GM18511 (cell line): ENCODE measurements around the gene SNTG2.

ENCODE experiments used
- ATAC-seq: cut with Tn5 transposase; IDR thresholded peaks from one replicate; pipeline ENCODE4 v1.9.1; 2021; ENCODE audit warnings: mild to moderate bottlenecking, moderate library complexity; ENCODE audit not compliant: unreplicated experiment

Gene SNTG2

DNA sequence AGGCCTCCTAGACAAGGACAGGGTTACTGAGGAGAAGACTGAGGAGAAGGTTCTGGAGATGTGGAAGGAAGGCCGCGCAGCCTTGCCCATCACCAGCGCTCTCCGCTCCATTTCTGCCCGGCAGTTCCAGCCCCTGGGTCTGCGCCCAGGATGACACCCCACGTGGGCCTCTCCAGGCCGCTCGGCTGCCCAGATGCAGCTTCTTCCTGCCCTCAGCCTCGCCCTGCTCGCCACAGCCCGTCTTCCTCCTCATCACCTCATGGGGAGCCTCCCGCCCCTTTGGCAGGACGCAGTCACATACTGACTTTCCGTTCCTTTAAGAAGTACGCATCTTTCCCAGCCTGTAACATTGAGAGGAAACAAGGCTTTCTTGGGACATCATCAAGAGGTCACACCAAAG is 37.1 kb downstream of the SNTG2 start:
- ATAC-seq: no peak

DNA sequence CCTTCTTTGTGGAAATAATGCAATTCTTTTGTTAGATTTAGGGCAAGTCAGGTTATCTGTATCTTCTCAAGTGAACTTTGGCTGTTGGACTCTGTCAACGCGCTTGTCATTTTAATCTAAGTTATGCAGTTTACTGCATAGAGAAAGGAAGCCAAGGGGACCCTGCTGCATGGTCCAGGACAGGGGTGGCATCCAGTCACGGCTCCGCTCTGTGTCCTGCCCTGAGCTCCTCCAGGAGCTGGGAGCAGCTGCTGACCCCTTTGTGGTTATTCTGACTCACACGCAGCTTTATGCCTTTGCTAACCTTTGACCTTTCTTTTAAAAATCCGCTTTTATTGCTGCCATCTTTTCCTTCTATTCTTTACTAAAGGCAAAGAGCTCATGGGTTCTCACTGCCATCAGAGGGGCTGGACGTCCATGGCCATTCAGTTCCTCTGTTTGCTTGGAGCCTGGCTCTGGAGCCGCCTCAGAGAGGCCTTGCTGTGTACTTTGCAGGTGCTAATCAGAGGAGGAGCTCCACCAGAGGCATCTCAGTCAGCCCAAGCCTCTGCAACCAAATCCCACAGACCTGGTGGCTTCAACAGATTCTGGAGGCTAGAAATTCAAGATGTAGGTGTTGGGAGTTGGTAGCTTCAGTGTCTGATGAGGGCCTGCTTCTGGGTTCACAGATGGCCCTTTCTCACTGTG is 39.3 kb downstream of the SNTG2 start:
- no peak for ATAC-seq

DNA sequence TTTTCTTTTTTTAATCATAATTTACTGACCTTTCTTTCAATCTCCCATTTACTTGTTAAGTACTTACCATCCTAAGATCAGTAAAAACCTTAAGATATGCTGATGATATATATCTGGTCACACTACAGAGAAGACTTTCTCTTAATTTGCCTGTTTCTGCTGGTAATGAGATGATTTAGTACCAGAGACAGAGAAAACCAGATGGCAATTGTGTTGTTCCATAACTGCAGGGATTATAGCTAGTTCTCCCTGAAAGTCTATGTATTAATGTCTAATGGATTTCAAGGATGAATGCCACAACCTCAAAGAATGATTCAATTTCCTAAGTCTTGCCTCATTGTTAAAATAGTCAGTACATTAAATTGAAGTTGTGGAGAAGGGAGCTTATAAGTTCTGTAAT is 40.3 kb downstream of the SNTG2 start:
- ATAC-seq: no peak

DNA sequence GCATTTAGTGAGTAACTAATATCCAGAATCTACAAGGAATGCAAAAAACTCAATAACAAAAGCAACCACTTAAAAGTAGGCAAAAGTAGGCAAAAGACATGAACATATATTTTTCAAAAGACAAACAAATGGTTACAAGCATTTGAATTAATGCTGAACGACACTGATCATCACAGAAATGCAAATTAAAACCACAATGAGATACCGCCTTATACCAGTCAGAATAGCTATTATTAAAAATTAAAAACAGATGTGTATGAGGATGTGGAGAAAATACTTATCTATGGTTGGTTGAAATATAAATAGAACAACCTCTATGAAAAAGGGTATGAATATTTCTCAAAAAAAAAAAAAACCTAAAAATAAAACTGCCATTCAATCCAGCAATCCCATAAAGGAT is 51.7 kb downstream of the SNTG2 start:
- no peak for ATAC-seq

DNA sequence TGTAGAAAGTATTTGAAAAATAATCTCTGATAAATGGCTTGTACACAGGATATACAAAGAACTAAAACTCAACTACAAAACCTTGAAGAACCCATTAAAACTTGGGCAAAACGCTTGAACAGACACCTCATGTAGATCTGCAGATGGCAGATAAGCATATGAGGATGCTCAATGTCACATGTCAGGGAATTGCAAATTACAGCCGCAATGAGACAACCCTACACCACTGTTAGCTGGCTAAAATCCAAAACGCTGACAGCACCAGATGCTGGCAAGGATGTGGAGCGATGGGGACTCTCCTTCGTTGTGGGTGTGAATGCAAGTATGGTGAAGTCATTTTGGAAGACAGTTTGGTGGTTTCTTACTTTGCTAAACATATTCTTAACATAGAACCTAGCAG is 53.7 kb downstream of the SNTG2 start:
- no peak for ATAC-seq

DNA sequence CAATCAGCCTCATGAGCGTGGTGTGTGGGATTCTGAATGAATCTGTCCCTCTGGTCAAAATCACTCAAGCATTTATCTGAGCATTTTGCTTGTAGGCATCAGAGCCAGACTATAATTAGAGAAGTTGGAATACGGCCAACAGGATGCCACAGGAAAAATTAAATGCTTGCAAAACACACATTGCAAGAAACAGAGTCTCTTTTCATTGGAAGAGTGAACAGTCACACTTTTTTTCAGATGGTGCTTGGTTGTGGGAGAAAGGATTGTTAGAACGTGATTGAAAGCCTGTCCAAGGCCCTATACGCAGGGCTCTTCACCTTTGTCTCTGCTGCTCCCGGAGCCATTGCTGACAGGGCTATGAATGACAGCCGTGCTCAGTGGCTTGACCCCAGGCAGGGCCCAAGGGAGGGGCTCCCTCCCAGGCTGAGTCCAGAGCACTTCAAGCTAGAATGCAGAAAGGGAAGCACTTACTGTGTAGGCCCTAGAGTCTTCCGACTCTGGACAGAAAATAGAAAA is 59.8 kb downstream of the SNTG2 start:
- no peak for ATAC-seq

DNA sequence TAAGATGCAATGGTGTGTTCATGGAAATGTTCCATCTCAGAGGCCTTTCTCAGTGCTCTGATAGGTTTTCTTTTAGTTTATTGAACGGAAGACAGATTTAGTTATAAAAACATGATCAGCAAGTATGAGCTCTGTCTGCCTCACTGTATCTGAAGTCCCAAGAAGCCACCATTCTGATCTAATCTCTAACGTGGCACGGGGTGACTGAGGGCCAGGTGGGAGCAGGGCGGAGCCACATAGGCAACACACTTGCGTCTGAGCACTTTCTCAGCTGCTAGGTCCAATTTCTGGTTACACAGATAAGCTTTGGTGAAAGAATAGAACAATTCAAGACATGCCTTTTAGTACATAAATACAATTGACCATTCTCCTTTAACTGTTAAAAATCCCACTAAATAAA is 60.4 kb downstream of the SNTG2 start:
- ATAC-seq: no peak

DNA sequence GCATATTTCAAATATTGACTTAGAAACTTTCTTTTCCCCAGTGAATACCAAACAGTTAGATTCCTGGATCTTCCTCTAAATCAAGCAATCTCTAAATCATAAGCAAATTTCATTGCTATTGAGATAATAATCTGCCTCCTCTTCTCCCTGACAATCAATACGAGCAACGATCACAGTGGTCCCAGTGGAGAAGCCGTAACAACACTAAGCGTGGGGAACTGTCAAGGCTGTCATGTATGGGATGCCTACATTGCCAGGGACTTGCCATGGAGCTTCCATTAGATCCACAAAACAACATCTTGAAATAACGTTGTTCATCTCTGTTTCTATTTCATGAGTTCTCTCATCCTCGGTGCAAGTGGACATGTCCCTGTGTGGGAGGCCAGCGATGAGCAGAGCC is 61.3 kb downstream of the SNTG2 start:
- ATAC-seq: no peak

DNA sequence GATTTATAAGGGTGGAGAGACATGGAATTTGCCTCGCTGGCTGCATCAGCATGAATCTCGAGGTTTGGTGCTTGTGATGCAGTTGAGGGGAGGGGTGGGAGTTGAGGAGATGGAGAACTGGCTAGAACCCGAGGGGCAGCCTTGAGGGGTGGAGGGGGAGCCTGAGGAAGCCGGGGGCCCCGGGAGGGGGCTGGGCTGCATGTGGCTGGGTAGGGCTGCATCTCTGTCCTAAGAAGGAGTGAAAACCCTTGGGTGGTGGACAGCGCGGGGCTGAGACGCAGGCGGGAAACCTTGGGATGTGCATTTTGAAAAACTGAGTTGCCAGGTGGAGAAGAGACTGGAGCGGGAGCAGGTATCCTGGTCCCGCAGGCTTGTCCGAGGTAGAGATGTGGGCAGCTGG is 64.2 kb downstream of the SNTG2 start:
- no peak for ATAC-seq

DNA sequence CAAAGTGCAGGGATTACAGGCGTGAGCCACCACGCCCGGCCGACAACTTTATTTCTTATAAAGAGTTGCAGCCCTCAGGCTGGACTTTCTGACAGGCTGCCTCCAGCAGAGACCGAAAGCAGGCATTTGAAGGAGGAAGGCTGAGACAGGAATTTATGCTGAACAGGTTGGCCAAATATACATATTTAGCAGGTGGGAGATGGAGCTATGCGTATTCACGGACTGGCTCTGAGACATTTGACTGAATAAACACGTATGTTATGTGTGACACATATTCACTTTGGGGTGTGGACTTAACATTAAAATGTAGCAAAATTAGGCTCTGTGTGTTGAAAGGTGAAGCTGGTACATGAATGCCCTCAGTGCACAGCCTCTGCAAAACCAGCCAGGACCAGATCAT is 65.9 kb downstream of the SNTG2 start:
- ATAC-seq: no peak

DNA sequence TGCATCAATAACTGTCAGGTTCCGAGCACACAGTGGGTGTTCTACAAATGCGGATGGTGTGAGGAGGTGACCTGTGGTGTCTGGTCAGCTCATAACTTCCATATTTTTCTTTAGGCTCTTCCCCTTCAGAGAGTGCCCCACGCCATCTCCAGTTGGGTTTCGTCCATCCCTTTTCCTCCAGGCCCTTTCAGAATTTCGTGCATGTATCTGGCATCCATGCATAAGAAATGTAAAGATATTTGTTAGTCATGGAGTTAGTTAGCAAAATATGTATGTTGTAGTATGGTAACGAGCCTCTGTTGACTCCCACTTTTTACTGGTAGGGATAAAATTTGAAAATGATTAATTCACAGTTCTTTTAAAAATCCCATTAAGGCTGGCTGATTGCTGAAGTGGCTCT is 67.2 kb downstream of the SNTG2 start:
- ATAC-seq: no peak

DNA sequence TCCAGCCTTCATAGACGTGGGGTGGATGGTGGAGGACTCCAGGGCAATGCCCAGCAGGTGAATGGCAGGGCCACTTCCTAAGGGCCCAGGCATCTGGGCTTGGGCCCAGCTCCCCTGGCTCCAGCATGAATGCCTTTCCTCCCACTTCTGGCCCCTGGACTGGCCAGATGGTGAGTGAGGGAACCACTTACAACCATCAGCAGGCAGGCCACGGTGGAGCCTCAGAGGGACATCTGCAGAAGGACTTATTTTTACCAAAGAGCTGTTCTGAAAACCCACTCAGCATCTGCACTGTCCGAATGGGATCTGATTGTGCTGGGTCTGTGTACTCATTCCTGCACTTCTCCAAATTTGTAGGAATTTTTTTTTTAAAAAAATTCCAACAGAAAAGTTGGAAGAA is 69.6 kb downstream of the SNTG2 start:
- no peak for ATAC-seq

DNA sequence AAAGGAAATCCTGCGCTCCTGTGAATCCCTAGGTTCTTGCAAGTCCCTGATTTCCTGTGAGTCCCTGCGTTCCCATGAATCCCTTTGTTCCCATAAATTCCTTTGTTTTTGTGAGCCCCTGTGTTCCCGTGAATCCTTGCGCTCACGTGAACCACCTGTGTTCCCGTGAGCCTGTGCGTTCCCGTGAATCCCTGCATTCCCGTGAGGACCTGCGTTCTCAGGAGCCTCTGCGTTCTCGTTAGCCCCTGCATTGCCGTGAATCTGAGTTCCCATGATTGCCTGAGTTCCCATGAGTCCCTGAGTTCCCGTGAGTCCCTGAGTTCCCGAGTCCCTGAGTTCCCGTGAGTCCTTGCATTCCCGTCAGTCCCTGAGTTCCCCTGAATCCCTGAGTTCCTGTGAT is 71.5 kb downstream of the SNTG2 start:
- ATAC-seq: no peak

DNA sequence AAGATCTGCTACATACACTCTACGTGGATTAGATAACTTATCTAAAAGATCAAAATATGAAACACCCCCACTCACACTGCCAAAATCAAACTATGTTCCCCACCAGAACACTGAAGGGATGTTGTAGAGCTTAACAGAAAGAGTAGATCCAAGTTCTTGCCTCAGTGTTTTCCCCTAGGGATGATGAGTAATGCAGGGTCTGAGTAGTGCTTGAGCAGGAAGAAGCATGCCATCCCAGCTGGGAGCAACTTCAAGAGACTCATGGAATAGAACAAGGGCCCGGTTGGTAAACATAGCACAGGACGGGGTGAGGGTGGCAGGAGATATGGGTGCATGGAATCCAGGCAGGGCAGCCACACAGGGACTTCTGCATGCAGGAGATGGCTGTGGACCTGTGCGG is 74.3 kb downstream of the SNTG2 start:
- no peak for ATAC-seq

DNA sequence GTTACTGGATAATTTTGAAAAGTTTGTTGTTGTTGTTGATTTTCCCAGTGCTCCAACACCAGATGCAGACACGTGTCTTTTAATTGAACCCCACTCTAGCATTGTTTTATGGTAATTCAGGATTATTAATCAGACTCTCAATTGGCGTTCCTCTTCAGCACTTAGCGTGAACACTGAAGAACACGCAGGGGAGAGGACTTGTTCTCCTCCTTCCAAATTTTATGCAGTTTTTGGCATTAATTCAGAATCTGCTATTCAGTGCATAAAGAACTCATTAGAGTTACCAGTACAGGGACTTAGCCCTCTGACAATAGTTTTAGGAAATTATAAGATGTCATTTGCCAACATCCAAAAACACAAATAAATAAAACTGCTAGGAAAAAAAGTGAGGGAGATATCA is 75.5 kb downstream of the SNTG2 start:
- no peak for ATAC-seq

DNA sequence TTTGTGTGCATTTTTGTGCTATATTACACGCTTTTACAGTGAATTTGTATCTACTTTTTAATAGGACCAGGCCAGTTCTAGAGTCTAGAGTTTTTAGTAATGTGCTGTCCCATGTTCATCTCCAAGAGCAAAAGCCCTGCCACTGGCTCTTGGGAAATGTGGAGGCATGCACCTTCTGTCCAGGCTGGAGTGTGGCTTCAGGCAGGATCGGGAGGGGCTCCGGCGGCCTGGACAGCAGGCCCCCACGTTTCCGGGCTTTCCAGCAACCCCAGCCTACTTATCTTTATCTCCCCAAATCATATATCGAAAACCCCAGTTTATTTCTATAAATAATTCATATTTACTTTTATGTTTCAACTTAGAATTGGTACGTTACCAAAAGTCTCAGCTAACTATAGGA is 78.2 kb downstream of the SNTG2 start:
- ATAC-seq: no peak

DNA sequence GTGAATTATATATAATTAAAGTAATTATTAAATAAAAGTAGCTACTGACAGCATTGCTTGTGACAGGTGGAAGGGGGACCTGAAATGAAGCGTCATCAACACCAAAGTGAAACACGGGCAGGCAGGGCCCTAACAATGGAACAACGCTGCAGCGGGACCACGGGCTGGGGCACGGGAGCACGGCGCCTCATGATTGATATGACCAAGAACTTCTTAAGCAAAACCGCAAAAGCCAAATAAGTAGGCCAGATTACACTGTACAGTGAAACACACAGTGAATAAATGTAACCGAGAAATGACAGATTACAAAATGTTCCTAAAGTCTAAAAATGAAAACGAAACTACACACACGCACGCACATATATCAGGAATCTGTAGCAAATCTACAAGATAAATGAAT is 81.4 kb downstream of the SNTG2 start:
- no peak for ATAC-seq

DNA sequence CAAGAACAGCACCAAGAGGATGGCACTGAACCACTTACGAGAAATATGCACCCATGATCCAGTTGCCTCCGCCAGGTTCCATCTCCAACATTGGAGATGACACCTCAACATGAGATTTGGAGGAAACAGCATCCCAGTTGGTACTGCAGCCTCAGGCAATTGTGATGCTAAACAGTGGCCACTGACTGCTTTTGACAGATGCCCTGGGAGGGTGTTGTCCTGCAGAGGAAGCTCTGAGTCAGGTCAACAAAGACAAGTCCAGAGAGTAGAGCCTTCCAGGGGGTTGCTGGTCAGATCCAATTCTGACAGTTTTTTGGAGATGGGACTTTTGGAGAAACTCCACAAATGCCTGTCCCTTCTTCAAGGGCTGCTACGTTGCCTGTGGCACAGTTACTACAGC is 82.4 kb downstream of the SNTG2 start:
- ATAC-seq: no peak

DNA sequence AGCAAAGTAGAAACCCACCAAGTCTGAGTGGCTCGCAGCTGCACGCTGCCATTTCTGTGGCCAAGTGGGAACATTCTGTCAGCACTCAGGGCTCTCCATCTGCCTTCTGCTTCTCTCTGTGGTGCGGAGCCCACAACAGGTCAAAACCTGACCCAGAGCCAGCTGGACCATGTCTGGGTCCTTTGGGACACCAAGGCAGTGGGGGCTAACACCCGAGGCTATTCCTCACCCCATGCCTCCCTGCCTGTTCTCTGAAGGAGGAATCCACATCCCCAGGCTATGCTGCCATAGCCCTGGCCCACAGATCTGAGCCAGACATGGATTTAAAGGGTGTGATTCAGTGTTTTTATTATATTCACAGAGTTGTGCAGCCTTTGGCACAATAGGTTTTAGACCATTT is 86.4 kb downstream of the SNTG2 start:
- ATAC-seq: no peak

DNA sequence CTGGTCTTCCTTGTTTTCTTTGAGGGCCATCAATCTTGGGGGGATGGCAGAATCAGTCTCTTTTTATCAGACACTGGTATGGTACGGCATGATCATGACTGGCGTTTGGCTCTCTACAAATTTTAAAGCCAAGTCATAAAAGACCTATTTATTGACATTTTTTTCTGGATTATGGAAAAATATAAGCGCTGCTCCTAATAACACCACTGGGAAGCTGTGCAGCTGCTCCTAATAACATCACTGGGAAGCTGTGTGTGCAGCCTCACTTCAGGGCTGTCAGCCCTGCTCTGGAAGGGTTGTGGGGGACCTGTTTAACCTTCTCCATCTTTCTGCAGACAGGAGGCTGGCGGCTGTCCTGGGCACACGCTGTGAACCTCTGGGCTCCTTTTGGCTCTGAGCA is 88.9 kb downstream of the SNTG2 start:
- ATAC-seq: no peak

DNA sequence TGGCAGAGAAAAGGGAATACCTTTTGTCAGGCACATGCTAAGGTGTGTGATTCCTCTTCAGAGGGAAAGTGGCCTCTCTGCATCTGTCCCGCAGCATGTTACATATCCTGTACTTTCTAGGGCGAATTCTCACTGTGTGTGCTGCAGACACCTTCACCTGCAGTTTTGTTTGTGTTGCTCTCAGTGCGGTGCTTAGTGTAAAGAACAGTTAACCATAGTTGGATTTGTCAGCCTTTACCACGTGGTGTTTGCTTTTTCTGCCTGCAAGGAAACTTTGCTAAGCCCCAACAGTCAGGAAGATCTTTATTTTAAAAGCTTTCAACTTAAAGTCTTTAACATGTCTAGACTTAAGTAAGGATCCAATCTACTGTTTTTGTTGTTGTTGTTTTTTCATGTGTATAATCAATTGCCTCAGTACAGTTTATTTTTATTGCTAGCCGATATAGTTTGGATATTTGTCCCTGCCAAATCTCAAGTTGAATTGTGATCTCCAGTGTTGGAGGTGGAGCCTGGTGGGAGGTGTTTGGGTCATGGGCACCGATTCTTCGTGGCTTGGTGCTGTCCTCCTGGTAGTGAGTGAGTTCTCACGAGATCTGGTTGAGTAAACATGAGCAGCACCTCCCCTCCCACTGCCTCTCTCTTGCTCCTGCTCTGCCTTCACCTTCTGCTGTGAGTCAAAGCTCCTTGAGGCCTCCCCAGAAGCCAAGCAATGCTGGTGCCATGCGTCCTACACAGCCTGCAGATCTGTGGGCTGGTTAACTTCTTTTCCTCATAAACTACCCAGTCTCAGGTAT is 90.6 kb downstream of the SNTG2 start:
- no peak for ATAC-seq

DNA sequence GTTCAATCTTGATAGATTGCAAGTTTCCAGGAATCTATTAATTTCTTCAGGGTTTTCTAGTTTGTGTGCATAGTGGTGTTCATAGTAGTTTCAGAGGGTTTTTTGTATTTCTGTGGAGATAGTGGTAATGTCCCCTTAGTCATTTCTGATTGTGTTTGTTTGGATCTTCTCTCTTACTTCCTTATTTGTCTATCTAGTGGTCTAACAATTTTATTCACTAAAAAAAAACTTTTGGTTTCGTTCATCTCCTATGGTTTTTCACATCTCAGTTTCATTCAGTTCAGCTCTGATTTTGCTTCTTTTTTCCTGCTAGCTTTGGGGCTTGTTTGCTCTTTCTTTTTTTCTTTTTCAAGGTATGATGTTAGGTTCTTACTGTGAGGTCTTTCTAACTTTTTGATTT is 94.5 kb downstream of the SNTG2 start:
- ATAC-seq: peak; percentile 70

DNA sequence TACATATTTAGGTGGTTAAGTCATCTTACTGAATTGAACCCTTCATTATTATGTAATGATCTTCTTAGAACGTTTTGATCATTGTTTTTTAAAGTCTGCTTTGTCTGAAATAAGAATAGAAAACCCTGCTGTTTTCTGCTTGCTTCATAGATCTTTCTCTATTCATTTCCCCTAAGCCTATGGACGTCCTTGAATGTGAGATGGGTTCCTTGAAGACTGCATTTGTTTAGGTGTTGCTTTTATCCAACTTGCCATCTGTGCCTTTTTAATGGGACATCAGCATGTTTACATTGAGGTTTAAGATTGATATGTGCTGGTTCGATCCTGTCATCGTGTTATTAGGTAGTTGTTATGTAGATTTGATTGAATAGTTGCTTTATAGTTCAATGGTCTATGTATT is 95.4 kb downstream of the SNTG2 start:
- no peak for ATAC-seq
